Measurements from ENCODE around the gene BDKRB1. TPM values are rescaled to one million over a fixed set of nuclear protein-coding genes. Genes with fewer than 3 reads are reported as not detected.

The BDKRB1 gene
- total RNA-seq: not detected
- total RNA-seq (2013): not detected

DNA sequence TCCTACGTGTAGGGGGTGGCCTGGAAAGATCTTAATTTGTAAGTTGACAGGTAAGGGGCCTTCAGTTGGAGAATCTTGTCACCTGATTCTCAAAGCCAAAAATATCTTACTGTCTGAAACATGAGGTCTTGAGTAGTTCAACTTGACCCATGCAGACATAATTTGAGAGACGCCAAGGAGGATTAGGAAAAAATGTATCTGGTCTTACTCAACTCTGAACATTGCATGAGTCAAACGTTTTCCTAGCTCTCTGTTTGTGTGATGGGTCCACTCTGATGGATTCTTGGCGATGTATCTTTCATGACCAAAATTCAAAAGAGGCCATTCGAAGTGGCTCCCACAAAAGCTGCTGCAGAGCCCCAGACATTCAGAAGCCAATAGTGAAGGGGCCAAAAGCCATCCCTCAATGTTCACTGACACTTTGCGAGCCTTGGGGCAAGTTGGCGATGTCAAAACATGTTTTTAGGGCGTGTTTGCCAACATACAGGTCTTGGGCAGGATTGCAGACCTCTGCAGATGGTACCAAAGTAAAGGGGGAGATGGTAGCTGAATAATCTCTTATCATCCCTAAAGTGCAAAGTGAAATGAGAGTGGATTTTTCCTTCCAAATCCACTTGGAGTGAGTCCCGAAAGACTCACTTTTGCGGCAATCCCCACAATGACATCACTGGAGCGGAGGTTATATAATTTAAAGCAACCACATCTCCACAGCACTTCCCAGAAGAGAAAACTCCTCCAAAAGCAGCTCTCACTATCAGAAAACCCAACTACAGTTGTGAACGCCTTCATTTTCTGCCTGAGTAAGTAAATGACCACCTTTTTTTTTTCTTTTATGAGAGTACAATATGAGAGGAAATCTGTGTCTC, at the start of gene BDKRB1:
Gene BDKRB1, plus strand, starts transcription at position 710 of the 866 bp plus-strand sequence. CDS start 7,473 bp downstream, outside the sequence.
- Histone ChIP-seq H3K36me3 (ENCODE audit: control insufficient read depth, insufficient read depth, low read length) (no peaks in the 10 kb centered on the region), H3K4me1 (ENCODE audit: control insufficient read depth, insufficient read depth, low read length) (no peaks in the 10 kb centered on the region), H3K27me3 (ENCODE audit: control insufficient read depth, insufficient read depth, low read length) (peaks cover 6% of the 10 kb centered on the region), H3K9me3 (ENCODE audit: control insufficient read depth, insufficient read depth, low read length) (no peaks in the 10 kb centered on the region), H3K27ac (ENCODE audit: low read length) (no peak within 1 kb of the TSS), H3K4me3 (ENCODE audit: low read length) (no peak within 1 kb of the TSS)
- Mint-ChIP-seq H3K36me3 (no peaks in the 10 kb centered on the region), H3K27me3 (ENCODE audit: low read depth in 2 of 2) (peaks cover 13 to 45% of the 10 kb centered on the region in 2 donors), H3K4me1 (no peaks in the 10 kb centered on the region), H3K9me3 (no peaks in the 10 kb centered on the region), H3K27ac (no peak within 1 kb of the TSS), H3K4me3 (no peak within 1 kb of the TSS)
- ATAC-seq (no peak), DNase-seq (no peak)
- intact Hi-C loops (cut with micrococcal nuclease): no loop called here
- 78% methylated on average over 11 of the region's 12 CpGs for WGBS (ENCODE audit: insufficient coverage)
- TF ChIP-seq, protein P1, sequence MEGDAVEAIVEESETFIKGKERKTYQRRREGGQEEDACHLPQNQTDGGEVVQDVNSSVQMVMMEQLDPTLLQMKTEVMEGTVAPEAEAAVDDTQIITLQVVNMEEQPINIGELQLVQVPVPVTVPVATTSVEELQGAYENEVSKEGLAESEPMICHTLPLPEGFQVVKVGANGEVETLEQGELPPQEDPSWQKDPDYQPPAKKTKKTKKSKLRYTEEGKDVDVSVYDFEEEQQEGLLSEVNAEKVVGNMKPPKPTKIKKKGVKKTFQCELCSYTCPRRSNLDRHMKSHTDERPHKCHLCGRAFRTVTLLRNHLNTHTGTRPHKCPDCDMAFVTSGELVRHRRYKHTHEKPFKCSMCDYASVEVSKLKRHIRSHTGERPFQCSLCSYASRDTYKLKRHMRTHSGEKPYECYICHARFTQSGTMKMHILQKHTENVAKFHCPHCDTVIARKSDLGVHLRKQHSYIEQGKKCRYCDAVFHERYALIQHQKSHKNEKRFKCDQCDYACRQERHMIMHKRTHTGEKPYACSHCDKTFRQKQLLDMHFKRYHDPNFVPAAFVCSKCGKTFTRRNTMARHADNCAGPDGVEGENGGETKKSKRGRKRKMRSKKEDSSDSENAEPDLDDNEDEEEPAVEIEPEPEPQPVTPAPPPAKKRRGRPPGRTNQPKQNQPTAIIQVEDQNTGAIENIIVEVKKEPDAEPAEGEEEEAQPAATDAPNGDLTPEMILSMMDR (IDR thresholded peaks at IDR 0.05): no peak

DNA sequence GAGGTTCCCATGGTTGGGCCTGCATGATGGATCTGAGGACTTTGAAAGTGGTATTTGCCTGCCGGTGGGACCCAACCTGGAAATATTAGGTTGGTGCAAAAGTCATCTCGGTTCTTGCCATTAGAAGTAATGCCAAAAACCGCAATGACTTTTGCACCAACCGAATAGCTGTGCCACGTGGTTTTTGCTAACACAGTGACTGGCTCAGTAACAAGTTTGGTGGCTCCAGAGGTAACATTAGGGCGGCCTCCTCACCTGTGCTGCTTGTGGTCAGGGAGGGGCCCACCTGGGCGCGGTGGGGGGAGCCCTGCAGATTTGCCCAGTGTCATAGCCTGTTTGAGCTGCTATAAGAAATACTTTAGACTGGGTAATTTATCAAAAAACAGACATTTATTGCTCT, 49.5 kb upstream of the BDKRB1 start:
- H3K36me3 Mint-ChIP-seq: no peaks in the 10 kb centered on the region
- WGBS (ENCODE audit: insufficient coverage): 84% methylated on average over 8 of the region's 8 CpGs

DNA sequence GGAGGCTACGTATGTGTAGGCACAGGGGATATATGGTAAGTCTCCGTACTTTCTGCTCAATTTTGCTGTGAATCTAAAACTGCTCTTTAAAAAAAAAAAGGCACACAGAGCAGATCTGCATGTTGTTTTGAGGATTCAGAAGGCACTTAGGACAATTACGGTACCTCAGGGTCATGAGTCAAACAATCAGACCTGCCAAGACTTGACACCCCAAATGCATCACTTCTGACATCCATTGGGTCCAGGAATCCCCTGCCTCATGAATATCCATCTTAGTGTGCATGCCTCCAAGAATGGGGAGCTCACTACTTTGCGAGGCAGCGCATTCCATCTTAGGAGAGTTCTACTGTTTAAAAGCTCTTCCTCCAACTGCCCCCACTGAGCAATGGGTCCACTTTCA, 48.3 kb upstream of the BDKRB1 start:
- Histone ChIP-seq H3K4me1 (ENCODE audit: control insufficient read depth, insufficient read depth, low read length) (no peaks in the 10 kb centered on the region), H3K27ac (ENCODE audit: low read length) (no peak overlapping the region), H3K9me3 (ENCODE audit: control insufficient read depth, insufficient read depth, low read length) (no peaks in the 10 kb centered on the region), H3K4me3 (ENCODE audit: low read length) (no peak overlapping the region), H3K36me3 (ENCODE audit: control insufficient read depth, insufficient read depth, low read length) (no peaks in the 10 kb centered on the region), H3K27me3 (ENCODE audit: control insufficient read depth, insufficient read depth, low read length) (peaks cover 9% of the 10 kb centered on the region)
- 93% methylated on average over 5 of the region's 5 CpGs for WGBS (ENCODE audit: insufficient coverage)
- Mint-ChIP-seq H3K27ac (no peak overlapping the region), H3K27me3 (ENCODE audit: low read depth in 2 of 2) (peaks cover 21 to 27% of the 10 kb centered on the region in 2 donors), H3K36me3 (no peaks in the 10 kb centered on the region), H3K9me3 (no peaks in the 10 kb centered on the region), H3K4me3 (no peak overlapping the region), H3K4me1 (no peaks in the 10 kb centered on the region)
- DNase-seq (no peak), ATAC-seq (no peak)
- intact Hi-C loops (cut with micrococcal nuclease): no loop called here
- TF ChIP-seq, protein P1 (IDR thresholded peaks at IDR 0.05): no peak

More for the DNA sequence above, 49.5 kb upstream of the BDKRB1 start:
- peaks cover 30 to 39% of the 10 kb centered on the region in 2 donors for H3K27me3 Mint-ChIP-seq (ENCODE audit: low read depth in 2 of 2)
- Histone ChIP-seq H3K4me1 (ENCODE audit: control insufficient read depth, insufficient read depth, low read length) (no peaks in the 10 kb centered on the region), H3K27ac (ENCODE audit: low read length) (no peak overlapping the region), H3K36me3 (ENCODE audit: control insufficient read depth, insufficient read depth, low read length) (no peaks in the 10 kb centered on the region), H3K27me3 (ENCODE audit: control insufficient read depth, insufficient read depth, low read length) (peaks cover 9% of the 10 kb centered on the region), H3K4me3 (ENCODE audit: low read length) (no peak overlapping the region), H3K9me3 (ENCODE audit: control insufficient read depth, insufficient read depth, low read length) (no peaks in the 10 kb centered on the region)
- intact Hi-C loops (cut with micrococcal nuclease): no loop called here
- H3K4me3 Mint-ChIP-seq: no peak overlapping the region
- no peak for ATAC-seq
- TF ChIP-seq, protein P1 (IDR thresholded peaks at IDR 0.05): no peak
- no peaks in the 10 kb centered on the region for H3K4me1 Mint-ChIP-seq
- no peak overlapping the region for H3K27ac Mint-ChIP-seq
- no peak for DNase-seq
- no peaks in the 10 kb centered on the region for H3K9me3 Mint-ChIP-seq

Measured in natural killer cell (primary cell).